ENCODE data around the gene LCN10.

DNA sequence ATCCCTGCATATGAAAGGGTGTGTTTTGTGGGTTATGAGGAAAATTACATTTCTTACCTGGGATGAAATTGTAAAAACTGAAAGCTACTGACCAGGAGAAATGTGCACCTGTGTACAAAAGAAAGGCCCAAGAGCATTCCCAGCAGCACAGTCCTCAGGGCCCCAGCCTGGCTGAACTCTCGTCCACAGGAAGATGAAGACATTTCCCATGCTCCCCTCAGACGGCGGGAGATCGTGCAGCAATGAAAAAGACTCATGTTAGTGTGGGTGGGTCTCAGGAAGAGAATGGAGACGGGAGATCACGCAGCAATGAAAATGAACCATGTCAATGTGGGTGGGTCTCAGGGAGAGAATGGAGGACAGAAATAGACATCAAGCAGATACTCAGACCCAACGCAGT lies 34.2 kb upstream of the LCN10 start:
- TF ChIP-seq, protein P1, sequence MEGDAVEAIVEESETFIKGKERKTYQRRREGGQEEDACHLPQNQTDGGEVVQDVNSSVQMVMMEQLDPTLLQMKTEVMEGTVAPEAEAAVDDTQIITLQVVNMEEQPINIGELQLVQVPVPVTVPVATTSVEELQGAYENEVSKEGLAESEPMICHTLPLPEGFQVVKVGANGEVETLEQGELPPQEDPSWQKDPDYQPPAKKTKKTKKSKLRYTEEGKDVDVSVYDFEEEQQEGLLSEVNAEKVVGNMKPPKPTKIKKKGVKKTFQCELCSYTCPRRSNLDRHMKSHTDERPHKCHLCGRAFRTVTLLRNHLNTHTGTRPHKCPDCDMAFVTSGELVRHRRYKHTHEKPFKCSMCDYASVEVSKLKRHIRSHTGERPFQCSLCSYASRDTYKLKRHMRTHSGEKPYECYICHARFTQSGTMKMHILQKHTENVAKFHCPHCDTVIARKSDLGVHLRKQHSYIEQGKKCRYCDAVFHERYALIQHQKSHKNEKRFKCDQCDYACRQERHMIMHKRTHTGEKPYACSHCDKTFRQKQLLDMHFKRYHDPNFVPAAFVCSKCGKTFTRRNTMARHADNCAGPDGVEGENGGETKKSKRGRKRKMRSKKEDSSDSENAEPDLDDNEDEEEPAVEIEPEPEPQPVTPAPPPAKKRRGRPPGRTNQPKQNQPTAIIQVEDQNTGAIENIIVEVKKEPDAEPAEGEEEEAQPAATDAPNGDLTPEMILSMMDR (conservative IDR thresholded peaks at IDR 0.05; ENCODE audit: low read depth, low read length): no peak
- TF ChIP-seq EZH2 (IDR thresholded peaks at IDR 0.05; ENCODE audit: low read length, unreplicated experiment): no peak

All from PC-3 (cell line).